A549 (cell line): ENCODE results near the gene TPH1. TPM values are rescaled to one million over a fixed set of nuclear protein-coding genes. Genes with fewer than 3 reads are reported as not detected.

Experiments used
- ATAC-seq, 2 experiments: fragments of 200-7000 bp in 1 of 2; fragments of >200 bp in 1 of 2; cut with Nextera tagmentation in 1 of 2; cut with Tn5 transposase in 1 of 2; 3 replicates each; pipeline versions ENCODE4 v1.8.0 to v1.9.1; 2018 to 2020; ENCODE audit warnings: mild to moderate bottlenecking in 1 of 2, moderate library complexity in 1 of 2
- CTCF ChIA-PET: fragments of 300-600 bp; sonication (Branson Sonifier 250); formaldehyde crosslinking; extraction: SDS; loops from one replicate; lab custom pipeline; 2021; ENCODE audit warnings: antibody characterized with exemption, inconsistent platforms; lab: Yijun Ruan, JAX
- POLR2A ChIA-PET: fragments of 350-600 bp; formaldehyde crosslinking; extraction: SDS; loops from one replicate; lab custom pipeline; 2021; ENCODE audit warnings: antibody characterized with exemption, inconsistent platforms; lab: Yijun Ruan, JAX
- DNase-seq, 2 experiments: peaks; one replicate each; pipeline versions ENCODE4 v3.0.0 to v3.0.0-alpha.2; 2011 to 2016; ENCODE audit warnings: low read depth in 1 of 2, low spot score in 1 of 2
- FAIRE-seq: peaks from 2 replicates; lab custom pipeline; 2011; peaks lifted over from hg19 to GRCh38; lab: Jason Lieb, UNC
- H3K27ac ChIP-seq, 2 experiments: fragments of >200 bp; sonication (Bioruptor Twin); formaldehyde crosslinking; 3 replicates each; pipeline ENCODE4 v1.5.1; 2016 to 2017
- H3K4me1 ChIP-seq: fragments of >200 bp; sonication (Bioruptor Twin); formaldehyde crosslinking; 3 replicates; pipeline ENCODE4 v1.6.1; 2016
- H3K4me2 ChIP-seq: fragments of >200 bp; sonication (Bioruptor Twin); formaldehyde crosslinking; 3 replicates; pipeline ENCODE4 v1.6.1; 2016
- H3K4me3 ChIP-seq: fragments of >200 bp; sonication (Bioruptor Twin); formaldehyde crosslinking; 3 replicates; pipeline ENCODE4 v1.5.1; 2016
- H3K9me3 ChIP-seq: fragments of >200 bp; sonication (Bioruptor Twin); formaldehyde crosslinking; 3 replicates; pipeline ENCODE4 v1.6.1; 2016
- BHLHE40 ChIP-seq: IDR thresholded peaks from 2 replicates; pipeline ENCODE4 v1.6.1; 2012; ENCODE audit warnings: low read depth, low read length, inconsistent platforms
- CBX2 ChIP-seq: fragments of 200-600 bp; sonication (generic); IDR thresholded peaks from 2 replicates; pipeline ENCODE4 v1.6.1; 2016; ENCODE audit warnings: low read depth, mild to moderate bottlenecking, borderline replicate concordance
- ELK1 ChIP-seq: fragments of 150-350 bp; IDR thresholded peaks from 2 replicates; pipeline ENCODE4 v1.6.1; 2014; ENCODE audit warnings: low read depth, mild to moderate bottlenecking, low read length
- FOSL2 ChIP-seq, 2 experiments: fragments of 450-650 bp in 1 of 2; fragments of >200 bp in 1 of 2; sonication (Bioruptor Twin) in 1 of 2; formaldehyde crosslinking; IDR thresholded peaks; 2 replicates each; pipeline versions ENCODE4 v1.5.0 to v1.6.1; 2016 to 2020; ENCODE audit warnings: mild to moderate bottlenecking in 1 of 2, moderate library complexity in 1 of 2
- GATA3 ChIP-seq: IDR thresholded peaks from 2 replicates; pipeline ENCODE4 v1.6.1; 2012; ENCODE audit warnings: borderline replicate concordance
- HOXA7 ChIP-seq: fragments of 250-450 bp; sonication (Bioruptor Pico); IDR thresholded peaks from 2 replicates; pipeline ENCODE4 v1.5.0; 2020; ENCODE audit warnings: mild to moderate bottlenecking, moderate library complexity
- JUN ChIP-seq, 2 experiments: fragments of >200 bp; sonication (Bioruptor Twin); formaldehyde crosslinking; IDR thresholded peaks; 2 replicates in 1 of 2; 3 replicates in 1 of 2; pipeline ENCODE4 v1.6.1; 2016 to 2017
- KDM1A ChIP-seq: fragments of 200-600 bp; sonication (generic); IDR thresholded peaks from 2 replicates; pipeline ENCODE4 v1.6.1; 2016; ENCODE audit warnings: low read depth, mild to moderate bottlenecking
- MAX ChIP-seq: IDR thresholded peaks from 2 replicates; pipeline ENCODE4 v1.6.1; 2012
- NPAS2 ChIP-seq: fragments of 250-450 bp; sonication (Bioruptor Pico); IDR thresholded peaks from 2 replicates; pipeline ENCODE4 v1.8.0; 2022; ENCODE audit warnings: mild to moderate bottlenecking, moderate library complexity, borderline replicate concordance
- PBX3 ChIP-seq: IDR thresholded peaks from 2 replicates; pipeline ENCODE4 v1.6.1; 2012
- POLR2A ChIP-seq: IDR thresholded peaks from 2 replicates; pipeline ENCODE4 v1.6.1; 2012; ENCODE audit warnings: mild to moderate bottlenecking, low read length
- POLR2AphosphoS2 ChIP-seq: conservative IDR thresholded peaks from 2 replicates; pipeline ENCODE4 v1.6.1; 2012; ENCODE audit warnings: low read length, improper control_type of control experiment, inconsistent platforms
- REST ChIP-seq: fragments of 200-600 bp; sonication (generic); IDR thresholded peaks from 2 replicates; pipeline ENCODE4 v1.6.1; 2016; ENCODE audit warnings: antibody characterized with exemption, mild to moderate bottlenecking, moderate library complexity
- RNF2 ChIP-seq: fragments of 200-600 bp; sonication (generic); IDR thresholded peaks from 2 replicates; pipeline ENCODE4 v1.6.1; 2016; ENCODE audit warnings: low read depth, mild to moderate bottlenecking, antibody characterized with exemption, moderate library complexity, borderline replicate concordance
- SMC3 ChIP-seq: fragments of >200 bp; sonication (Bioruptor Twin); formaldehyde crosslinking; IDR thresholded peaks from 3 replicates; pipeline ENCODE4 v1.6.1; 2018; ENCODE audit warnings: inconsistent platforms
- SREBF2 ChIP-seq: fragments of 450-650 bp; IDR thresholded peaks from 2 replicates; pipeline ENCODE4 v1.6.1; 2014; ENCODE audit warnings: mild to moderate bottlenecking, moderate library complexity
- WGBS: methylation state at CpG from one replicate; pipeline ENCODE4 v1.1.6; 2017; ENCODE audit errors: missing lambda C conversion rate; 5-methylcytosine and 5-hydroxymethylcytosine counted together
- polyA plus RNA-seq, 4 experiments: library from polyadenylated mRNA; depleted of rRNA in 3 of 4; stranded (reverse); fragments of >200 nt; fragmentation: RNase III in 1 of 4; extraction: RNeasy Plus Mini Kit Qiagen cat#74134 plus additional on column Dnase treatment in 1 of 4; gene quantifications; 2 replicates in 3 of 4; 3 replicates in 1 of 4; pipeline ENCODE4 v1.2.3, GENCODE V29; 2011 to 2017
- TF ChIP-seq, protein P1 (sequence below): IDR thresholded peaks from 2 replicates; pipeline ENCODE4 v1.6.1; 2012; ENCODE audit warnings: low read depth, borderline replicate concordance

Gene TPH1
- polyA plus RNA-seq, 2 of the 4 experiments (the other 2 are of a cell fraction) = 0.09 to 0.34 TPM

DNA sequence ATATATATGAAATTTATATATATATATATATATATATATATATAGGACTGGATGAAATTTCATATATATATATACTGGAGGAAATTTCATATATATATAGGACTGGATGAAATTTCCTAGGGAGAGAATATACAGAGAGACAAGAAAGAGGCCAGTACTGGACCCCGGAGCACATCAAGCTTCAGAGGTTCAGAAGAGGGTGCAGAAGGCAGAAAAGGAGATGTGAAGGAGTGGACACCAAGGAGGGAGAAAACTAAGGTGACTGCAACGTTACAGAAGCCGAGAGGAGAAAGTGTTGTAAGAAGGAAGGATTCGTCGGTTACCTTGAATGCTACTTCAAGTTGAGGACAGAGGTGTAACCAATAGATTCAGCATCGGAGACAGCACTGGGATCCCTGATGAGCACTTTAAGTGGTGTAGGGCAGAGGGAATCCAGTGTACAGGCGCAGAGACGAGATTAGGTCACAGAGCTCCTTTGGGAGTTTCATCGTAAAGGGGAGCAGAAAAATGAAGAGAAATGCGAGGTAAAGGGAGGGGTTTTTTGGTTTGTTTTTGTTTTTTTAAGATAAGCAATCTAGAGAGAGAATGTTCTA lies 8.5 kb upstream of the TPH1 start (continued):
- TF ChIP-seq PBX3 (no peak), FOSL2 (IDR thresholded peaks at IDR 0.05) (no peak), FOSL2 (CRISPR knock-in tag; IDR thresholded peaks at IDR 0.05) (no peak), HOXA7 (CRISPR knock-in tag) (no peak), JUN (IDR thresholded peaks at IDR 0.05) (no peak)

- CTCF ChIA-PET = no interaction called here
- ATAC-seq = no peak
- no peak for TF ChIP-seq REST
- no peak for TF ChIP-seq JUN (IDR thresholded peaks at IDR 0.05)
- no peak for TF ChIP-seq CBX2
- no peak for TF ChIP-seq MAX
- no peak for TF ChIP-seq ELK1
- no peak for TF ChIP-seq GATA3
- no peak for TF ChIP-seq POLR2A
- TF ChIP-seq, protein P1, sequence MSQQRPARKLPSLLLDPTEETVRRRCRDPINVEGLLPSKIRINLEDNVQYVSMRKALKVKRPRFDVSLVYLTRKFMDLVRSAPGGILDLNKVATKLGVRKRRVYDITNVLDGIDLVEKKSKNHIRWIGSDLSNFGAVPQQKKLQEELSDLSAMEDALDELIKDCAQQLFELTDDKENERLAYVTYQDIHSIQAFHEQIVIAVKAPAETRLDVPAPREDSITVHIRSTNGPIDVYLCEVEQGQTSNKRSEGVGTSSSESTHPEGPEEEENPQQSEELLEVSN = no peak
- TF ChIP-seq POLR2AphosphoS2 = no peak
- TF ChIP-seq KDM1A = no peak
- TF ChIP-seq BHLHE40 = no peak
- TF ChIP-seq SMC3 = no peak
- no peak for TF ChIP-seq SREBF2
- TF ChIP-seq NPAS2 = no peak
- Histone ChIP-seq H3K9me3 (peaks cover 14% of the 10 kb centered on the region; the same call in 2 of the 3 replicates), H3K27ac (no peak overlapping the region), H3K4me1 (no peaks in the 10 kb centered on the region), H3K4me2 (no peak overlapping the region), H3K4me3 (no peak overlapping the region)
- WGBS = 55% methylated on average over 2 of the region's 2 CpGs
- no peak for DNase-seq
- POLR2A ChIA-PET = no interaction called here
- no peak for FAIRE-seq
These were observed 4.8 kb upstream of the TPH1 start for GRCh38 chr11:18050848-18051247.

DNA sequence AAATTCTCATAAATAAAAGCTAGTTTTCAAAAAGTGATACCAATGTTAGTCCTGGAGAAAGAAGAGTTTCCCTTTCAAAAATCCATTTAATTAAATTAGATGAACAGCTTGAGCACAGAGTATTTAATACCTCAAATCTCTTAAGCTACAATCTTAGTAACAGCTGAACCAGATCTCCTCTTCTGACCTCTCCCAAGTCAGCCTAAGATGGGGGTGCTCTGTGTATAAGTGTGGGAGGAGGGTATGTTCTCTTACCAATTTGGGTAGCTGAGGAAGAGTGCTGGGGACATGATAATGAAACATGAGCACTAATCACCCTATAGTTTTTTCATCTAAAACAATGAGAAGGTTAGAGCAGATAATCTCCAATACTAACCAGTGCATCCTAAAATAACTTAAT lies 9.6 kb downstream of the TPH1 start:
- H3K9me3 ChIP-seq = no peaks in the 10 kb centered on the region
- no peak for ATAC-seq
- no peak overlapping the region for H3K4me2 ChIP-seq
- ChIA-PET CTCF (no interaction called here), POLR2A (no interaction called here)
- FAIRE-seq = no peak
- TF ChIP-seq PBX3 = no peak
- no peak for TF ChIP-seq RNF2
- H3K27ac ChIP-seq = no peak overlapping the region
- no peak for DNase-seq
- H3K4me1 ChIP-seq = no peaks in the 10 kb centered on the region
- H3K4me3 ChIP-seq = no peak overlapping the region
